NCI-H2081 treated with DMSO at 0.1 percent for 48 hours (cell line): ENCODE results near the gene THOC6.

Experiments used
- DNase-seq: peaks from one replicate; lab custom pipeline; 2025; lab: John Stamatoyannopoulos, UW

The THOC6 gene

DNA sequence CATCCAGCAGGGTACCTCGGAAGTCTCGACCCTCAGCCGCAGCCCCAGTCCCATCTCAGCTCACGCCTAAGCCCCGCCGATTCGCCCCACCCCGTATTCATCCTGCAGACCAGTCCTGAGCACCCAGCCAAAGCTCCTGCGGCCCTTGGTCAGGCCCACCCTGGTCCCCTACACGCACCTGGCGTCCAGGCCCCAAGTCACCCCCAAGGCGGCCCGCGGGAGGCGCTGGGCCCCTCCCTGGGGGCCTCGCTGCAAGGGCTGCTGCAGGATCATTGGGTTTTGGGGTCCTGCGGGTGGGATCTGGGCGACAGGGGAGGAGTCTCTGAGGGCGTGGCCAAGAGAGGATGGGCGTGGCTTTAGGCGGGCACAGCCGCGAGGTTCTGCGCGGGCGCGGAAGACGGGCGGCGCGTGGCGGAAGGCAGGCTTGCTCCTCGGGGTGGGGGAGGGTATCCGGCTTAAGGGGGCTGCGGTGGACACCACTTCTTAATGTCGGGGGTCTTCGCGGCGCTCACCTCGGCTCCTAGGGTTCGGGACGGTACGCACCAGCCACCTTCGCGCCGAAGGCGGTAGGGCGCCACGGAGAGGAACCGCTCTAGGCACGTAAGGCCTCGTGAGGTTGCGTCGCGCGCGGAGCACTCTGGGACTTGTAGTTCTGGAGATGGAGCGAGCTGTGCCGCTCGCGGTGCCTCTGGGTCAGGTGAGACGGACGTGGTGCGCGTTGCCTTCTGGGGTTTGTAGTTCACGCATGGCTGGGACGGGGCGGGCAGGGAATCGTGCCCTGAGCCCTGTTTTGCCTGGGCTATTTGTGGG lies at the start of gene THOC6, which contains the start of gene HCFC1R1:
Gene THOC6, plus strand, starts transcription at position 367 of the 810 bp plus-strand sequence. Its CDS starts 292 bp downstream, at position 659.
Gene HCFC1R1, minus strand, starts transcription at position 274 of the 810 bp plus-strand sequence. Its CDS starts 1 bp downstream, at position 273.
- DNase-seq, result peak; percentile 82

DNA sequence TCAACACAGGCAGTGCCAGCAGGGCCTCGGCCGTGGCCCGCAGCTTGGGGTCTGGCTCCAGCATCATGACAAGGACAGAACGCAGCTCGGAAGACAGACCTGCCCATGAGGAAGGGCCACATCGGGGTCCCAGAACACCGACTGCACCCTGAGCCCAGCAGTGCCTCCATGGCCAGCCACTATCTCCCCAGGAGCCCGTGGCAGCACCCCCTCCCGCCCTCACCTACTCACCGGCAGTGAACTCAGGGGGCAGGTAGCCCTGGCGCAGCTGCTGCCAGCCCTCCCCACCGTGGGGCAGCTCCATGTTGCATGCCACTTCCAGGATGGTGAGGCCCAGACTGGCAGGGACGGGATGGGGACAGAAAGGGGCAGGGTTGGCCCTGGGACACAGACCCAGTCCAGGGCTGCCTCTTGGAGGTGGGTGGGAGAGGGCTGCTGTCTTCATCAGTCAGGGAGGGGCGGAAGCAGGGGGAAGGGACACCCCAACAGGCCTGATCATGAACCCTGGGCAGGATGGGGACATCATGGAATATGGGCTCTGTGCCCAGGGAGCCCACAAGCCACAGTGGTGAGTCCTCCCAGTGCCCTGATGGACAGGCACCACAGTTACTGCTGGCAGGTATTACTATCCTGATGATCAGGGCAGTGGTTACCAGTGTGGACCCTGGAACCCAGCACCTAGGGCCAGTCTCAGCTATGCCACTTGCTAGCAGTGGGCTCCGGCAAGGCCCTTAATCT lies 49.3 kb upstream of the THOC6 start:
- no peak for DNase-seq

DNA sequence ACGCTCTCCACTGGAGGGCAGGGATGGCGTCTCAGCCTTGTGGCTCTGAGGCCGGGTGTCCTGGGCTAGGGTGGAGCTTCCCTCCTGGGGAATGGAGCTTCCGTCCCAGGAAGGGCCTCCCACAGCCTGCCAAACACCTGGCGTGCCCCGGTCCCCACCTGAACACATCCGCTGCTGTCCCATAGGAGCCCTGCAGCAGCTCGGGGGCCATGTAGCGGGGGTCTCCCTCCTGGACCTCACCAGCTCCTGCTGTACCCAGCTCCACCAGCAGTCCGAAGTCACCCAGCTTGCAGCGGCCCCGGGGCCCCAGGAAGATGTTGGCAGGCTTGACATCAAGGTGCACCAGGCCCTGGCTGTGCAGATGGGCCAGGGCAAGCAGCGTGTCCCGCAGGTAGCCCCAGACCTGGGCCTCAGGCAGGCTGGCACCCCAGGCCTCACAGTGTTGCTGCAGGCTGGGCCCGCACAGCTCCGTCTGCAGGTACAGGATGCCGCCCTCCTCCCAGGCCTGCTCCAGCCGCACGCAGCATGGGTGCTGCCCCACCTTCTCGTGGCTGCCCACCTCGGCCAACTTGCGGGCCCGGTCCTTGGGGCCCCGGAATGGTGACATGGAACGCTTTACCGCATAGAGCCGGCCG lies 48.6 kb upstream of the THOC6 start:
- no peak for DNase-seq

GRCh38 chr16:2976201-2976600 lies 47.6 kb upstream of the THOC6 start:
- DNase-seq, result no peak

DNA sequence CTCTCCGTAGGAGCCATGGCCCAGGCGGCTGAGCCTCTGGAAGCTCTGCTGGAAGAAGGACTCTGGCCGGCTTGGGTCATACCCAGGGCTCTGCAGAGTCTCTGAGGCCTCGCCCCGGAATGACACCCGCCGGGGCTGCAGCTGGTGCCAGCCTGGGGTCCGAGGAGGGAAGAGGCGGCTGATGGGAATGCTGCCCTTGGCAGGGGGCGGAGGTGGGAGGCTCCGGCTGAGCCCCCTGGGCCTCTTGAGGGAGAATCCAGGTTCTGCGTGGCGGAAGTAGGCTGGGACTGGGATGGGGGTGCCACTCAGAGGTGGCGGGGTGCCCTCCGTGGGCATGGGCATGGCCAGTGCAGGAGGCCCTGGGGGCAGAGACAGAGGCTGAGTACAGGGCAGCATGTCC lies 47.2 kb upstream of the THOC6 start:
- DNase-seq, result no peak

- DNase-seq, result peak; percentile 70
Measured at GRCh38 chr16:2977440-2977839, 46.4 kb upstream of the THOC6 start.

DNA sequence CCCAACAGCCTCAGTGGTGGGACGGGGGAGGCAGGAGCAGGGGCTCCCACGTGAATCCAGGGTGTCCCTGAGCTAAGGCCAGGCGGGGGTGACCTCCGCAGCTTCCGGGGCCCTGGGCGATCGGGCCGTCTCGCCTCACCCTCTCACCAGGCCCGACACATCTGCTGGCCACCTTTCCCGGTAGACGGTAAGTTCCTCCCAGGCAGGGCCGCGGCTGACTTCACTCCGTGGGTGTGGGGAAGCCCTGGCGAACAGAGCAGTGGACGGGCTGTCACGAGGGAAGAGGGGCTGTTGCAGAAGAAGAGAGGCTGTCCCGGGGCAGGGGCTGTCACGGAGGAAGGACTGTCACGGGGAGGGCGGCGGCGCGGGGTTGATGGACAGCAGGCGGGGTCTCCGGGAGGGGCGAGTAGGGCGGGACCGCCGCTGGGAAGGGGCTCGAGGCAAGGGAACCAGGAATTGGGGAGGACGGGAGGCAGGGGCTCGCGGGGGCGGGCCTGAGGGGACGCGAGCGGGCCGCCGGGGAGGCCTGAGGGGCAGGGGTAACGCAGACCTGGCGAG lies 44.1 kb upstream of the THOC6 start:
- DNase-seq, result no peak

GRCh38 chr16:2980227-2981176 lies 43.3 kb upstream of the THOC6 start, which contains the start of gene PKMYT1:
PKMYT1 (minus strand) TSS chr16:2980446; CDS start chr16:2979657, 789 bp downstream.
- no peak for DNase-seq

GRCh38 chr16:2981177-2981898 lies 42.5 kb upstream of the THOC6 start:
- DNase-seq, result no peak

DNA sequence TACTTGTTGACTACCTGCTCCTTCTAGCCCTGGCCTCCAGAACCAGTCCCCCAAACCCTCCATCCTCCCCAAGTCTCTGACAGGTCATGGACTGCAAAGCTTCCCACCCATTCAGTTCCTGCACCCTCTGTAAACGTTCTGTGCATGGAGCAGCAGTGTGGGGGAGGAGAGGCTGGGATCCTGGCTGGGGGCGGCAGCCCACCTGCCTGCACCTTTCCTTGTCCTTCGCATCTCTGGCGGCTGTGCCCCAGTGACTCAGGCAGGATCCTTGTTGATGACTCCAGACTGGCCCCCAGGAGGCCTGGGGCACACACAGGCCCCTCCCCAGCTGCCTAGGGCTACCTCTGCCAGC lies 42.0 kb upstream of the THOC6 start:
- DNase-seq, result no peak

DNA sequence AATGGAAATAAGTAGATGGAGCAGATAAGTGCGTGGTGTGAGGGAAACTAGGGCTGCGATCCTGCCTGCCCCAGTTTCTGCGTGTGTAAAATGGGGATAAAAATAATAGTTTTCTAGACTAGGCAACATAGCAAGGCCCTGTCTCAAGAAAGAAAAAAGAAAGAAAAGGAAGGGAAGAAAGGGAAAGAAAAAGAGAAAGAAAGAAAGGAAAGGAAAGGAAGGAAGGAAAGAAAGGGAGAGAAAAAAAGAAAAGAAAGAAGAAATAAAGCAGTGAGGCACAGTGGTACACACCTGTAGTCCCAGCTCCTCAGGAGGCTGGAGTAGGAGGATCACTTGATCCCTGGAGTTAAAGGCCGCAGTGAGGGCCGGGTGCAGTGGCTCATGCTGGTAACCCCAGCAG lies 41.4 kb upstream of the THOC6 start:
- DNase-seq, result no peak

GRCh38 chr16:2983706-2984136 lies 40.1 kb upstream of the THOC6 start:
- no peak for DNase-seq

GRCh38 chr16:2985462-2985861 lies 38.4 kb upstream of the THOC6 start:
- no peak for DNase-seq

DNA sequence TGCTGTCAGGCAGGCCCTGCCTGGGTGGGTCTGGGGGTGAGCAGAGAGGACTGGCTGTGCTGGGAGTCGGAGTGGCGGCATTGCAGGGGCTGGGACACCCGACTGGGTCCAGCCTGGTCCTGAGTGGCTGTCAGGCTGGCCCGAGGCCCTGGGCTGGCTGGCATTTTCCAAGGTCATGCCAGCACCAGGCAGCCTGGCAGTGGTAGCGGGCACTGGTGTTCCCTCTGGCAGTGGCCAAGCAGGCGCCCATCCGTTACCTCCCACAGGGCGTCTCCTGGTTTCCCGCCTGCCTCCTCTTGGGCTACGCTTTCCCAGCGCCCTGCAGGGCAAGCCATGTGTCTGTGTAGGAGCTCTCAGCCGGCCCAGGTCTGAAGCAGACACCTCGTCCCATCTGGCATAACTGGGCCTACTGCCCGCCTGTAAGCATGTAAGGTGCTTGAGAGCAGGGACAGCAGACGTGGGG lies 37.9 kb upstream of the THOC6 start:
- no peak for DNase-seq

GRCh38 chr16:2986623-2987188 lies 37.1 kb upstream of the THOC6 start:
- no peak for DNase-seq

- DNase-seq, result no peak
Measured at GRCh38 chr16:2987286-2987685, 36.5 kb upstream of the THOC6 start.

- DNase-seq, result no peak
Measured at GRCh38 chr16:2987833-2988232, 36.0 kb upstream of the THOC6 start.

GRCh38 chr16:2988590-2989099 lies 35.2 kb upstream of the THOC6 start:
- no peak for DNase-seq

DNA sequence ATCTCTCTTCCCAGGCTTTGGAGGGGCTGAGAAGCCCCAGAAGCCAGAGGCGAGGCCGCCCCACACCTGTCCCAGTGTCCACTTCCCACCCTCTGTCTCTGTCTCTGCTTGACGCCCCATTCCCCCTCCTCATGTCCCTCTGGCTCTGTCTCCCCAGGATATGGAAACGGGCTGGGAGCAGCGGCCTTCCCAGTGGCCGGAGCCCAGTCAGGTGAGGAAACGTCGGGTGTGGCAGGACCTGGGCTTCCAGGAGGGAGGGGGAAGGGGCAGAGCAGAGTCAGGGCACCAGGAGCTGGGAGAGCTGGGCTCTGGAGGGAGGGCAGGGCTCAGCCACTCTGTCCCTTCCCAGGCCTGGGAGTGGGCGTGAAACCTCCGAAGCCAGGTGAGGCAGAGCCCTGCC lies 32.9 kb upstream of the THOC6 start:
- no peak for DNase-seq
